HG03558 (cell line): ENCODE measurements around the gene BROX.

Source experiments
- ATAC-seq: cut with Tn5 transposase; IDR thresholded peaks from one replicate; pipeline ENCODE4 v1.9.1; 2021; ENCODE audit warnings: moderate number of reproducible peaks; ENCODE audit not compliant: unreplicated experiment; ENCODE audit errors: extremely low read depth

The BROX gene

GRCh38 chr1:222769971-222770620, 57.7 kb downstream of the BROX start:
- no peak for ATAC-seq

- ATAC-seq, result peak; percentile 67
These were observed 60.6 kb downstream of the BROX start for GRCh38 chr1:222772996-222773379.

- no peak for ATAC-seq
These were observed 65.1 kb downstream of the BROX start for GRCh38 chr1:222777463-222777862.

- ATAC-seq, result no peak
These were observed 65.6 kb downstream of the BROX start for GRCh38 chr1:222777977-222778376.

GRCh38 chr1:222781251-222781650, 68.9 kb downstream of the BROX start:
- ATAC-seq, result peak; percentile 49

- no peak for ATAC-seq
These were observed 70.7 kb downstream of the BROX start for GRCh38 chr1:222783051-222783450.

- ATAC-seq, result no peak
These were observed 72.0 kb downstream of the BROX start for GRCh38 chr1:222784371-222784770.
